MM.1S (cell line): ENCODE results near the gene BTRC.
A peak's percentile ranks its signal among the peaks of the same experiment; 100 is the strongest.

ENCODE experiments used
- DNase-seq: peaks from one replicate; pipeline ENCODE4 v3.0.0-alpha.2; 2015
- H2AFZ ChIP-seq: fragments of 300-600 bp; sonication (generic); 2 replicates; pipeline ENCODE4 v1.6.0; 2016; ENCODE audit warnings: antibody characterized with exemption, low read length
- H3F3A ChIP-seq: fragments of 300-600 bp; sonication (generic); 2 replicates; pipeline ENCODE4 v1.6.1; 2016; ENCODE audit warnings: mild to moderate bottlenecking, antibody characterized with exemption, low read length, moderate library complexity, mixed read lengths; ENCODE audit not compliant: insufficient read depth
- H3K27ac ChIP-seq: fragments of 300-600 bp; sonication (generic); 2 replicates; pipeline ENCODE4 v1.5.1; 2016; ENCODE audit warnings: mild to moderate bottlenecking, low read length
- H3K27me3 ChIP-seq: fragments of 300-600 bp; sonication (generic); replicated peaks from 2 replicates; pipeline ENCODE4 v1.6.0; 2016; ENCODE audit warnings: low read length; ENCODE audit not compliant: insufficient read depth
- H3K36me3 ChIP-seq: fragments of 300-600 bp; sonication (generic); replicated peaks from 2 replicates; pipeline ENCODE4 v1.6.1; 2016; ENCODE audit warnings: mild to moderate bottlenecking, low read length, mixed read lengths; ENCODE audit not compliant: insufficient read depth
- H3K4me1 ChIP-seq: fragments of 300-600 bp; sonication (generic); 2 replicates; pipeline ENCODE4 v1.6.1; 2016; ENCODE audit warnings: low read length, mixed read lengths
- H3K4me2 ChIP-seq: fragments of 300-600 bp; sonication (generic); 2 replicates; pipeline ENCODE4 v1.6.0; 2016; ENCODE audit warnings: low read depth, low read length
- H3K4me3 ChIP-seq: fragments of 300-600 bp; sonication (generic); 2 replicates; pipeline ENCODE4 v1.5.1; 2016; ENCODE audit warnings: low read length, mixed read lengths
- H3K79me2 ChIP-seq: fragments of 300-600 bp; sonication (generic); 2 replicates; pipeline ENCODE4 v1.6.1; 2016; ENCODE audit warnings: mixed run types, low read length, mixed read lengths
- H3K9ac ChIP-seq: fragments of 300-600 bp; sonication (generic); 2 replicates; pipeline ENCODE4 v1.6.1; 2016; ENCODE audit warnings: low read length, mixed read lengths
- H3K9me2 ChIP-seq: fragments of 300-600 bp; sonication (generic); replicated peaks from 2 replicates; pipeline ENCODE4 v1.6.1; 2016; ENCODE audit warnings: mild to moderate bottlenecking, low read length, mixed read lengths; ENCODE audit not compliant: insufficient read depth
- H3K9me3 ChIP-seq: fragments of 300-600 bp; sonication (generic); replicated peaks from 2 replicates; pipeline ENCODE4 v1.6.1; 2016; ENCODE audit warnings: mild to moderate bottlenecking, low read length, mixed read lengths; ENCODE audit not compliant: insufficient read depth
- H4K20me1 ChIP-seq: fragments of 300-600 bp; sonication (generic); 2 replicates; pipeline ENCODE4 v1.6.1; 2016; ENCODE audit warnings: mild to moderate bottlenecking, low read length, moderate library complexity, mixed read lengths; ENCODE audit not compliant: insufficient read depth
- EZH2 ChIP-seq: fragments of 300-600 bp; sonication (generic); optimal IDR thresholded peaks from 2 replicates; pipeline ENCODE3; 2017; ENCODE audit warnings: low read depth, mild to moderate bottlenecking, antibody characterized with exemption, low read length, mixed read lengths
- EZH2phosphoT487 ChIP-seq: fragments of 300-600 bp; sonication (generic); IDR thresholded peaks from 2 replicates; pipeline ENCODE4 v1.6.1; 2018; ENCODE audit warnings: antibody characterized with exemption, low read length
- TF ChIP-seq, protein P1 (sequence below): fragments of 300-600 bp; sonication (generic); IDR thresholded peaks from 2 replicates; pipeline ENCODE4 v1.5.1; 2016; ENCODE audit warnings: antibody characterized with exemption, low read length, mixed read lengths

Gene BTRC

DNA sequence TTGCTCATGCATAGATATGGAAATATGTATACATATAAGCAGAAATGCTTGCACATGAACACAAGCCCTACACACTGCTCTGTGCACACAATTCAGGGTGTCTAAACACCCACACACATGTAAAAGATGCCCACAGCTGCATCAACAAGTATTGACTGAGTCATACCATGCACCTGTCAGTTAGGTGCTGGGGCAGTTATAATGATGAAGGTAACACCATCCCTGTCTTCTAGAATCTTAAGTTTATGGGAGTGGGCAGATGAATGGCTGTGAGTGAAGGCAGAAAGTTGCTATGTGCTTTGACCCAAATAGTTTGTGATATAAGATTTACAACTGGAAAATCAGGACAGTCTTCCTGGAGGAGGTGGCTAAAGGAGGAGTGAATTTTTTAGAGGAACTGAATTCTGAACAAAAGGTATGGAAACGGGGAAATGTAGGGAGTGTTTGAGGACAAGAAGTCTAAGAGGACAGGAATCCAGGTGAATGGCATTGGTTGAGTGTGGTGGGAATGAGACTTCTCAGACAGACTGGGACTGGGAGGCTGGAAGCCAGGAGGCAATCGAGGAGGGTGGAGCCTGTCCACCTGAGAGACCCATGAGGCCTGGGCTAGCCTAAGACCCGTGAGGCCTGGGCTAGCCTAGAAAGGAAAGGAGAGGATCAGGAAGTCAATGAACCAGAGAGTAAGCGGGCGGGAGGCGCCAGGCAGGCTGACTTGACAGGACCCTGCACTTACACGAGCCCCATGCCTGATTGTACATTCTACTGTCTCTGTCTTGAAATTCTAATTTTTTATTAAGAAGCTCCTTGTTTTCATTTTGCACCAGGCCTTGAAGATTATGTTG, 213.4 kb downstream of the BTRC start:
- Histone ChIP-seq H3K4me2 (no peak overlapping the region), H3K4me1 (no peaks in the 10 kb centered on the region), H3K4me3 (no peak overlapping the region), H3F3A (no peaks in the 10 kb centered on the region), H3K9me3 (no peaks in the 10 kb centered on the region), H3K79me2 (no peaks in the 10 kb centered on the region), H3K27me3 (peaks cover 3% of the 10 kb centered on the region; the same call in 1 of the 2 replicates), H3K9ac (no peak overlapping the region), H3K9me2 (no peaks in the 10 kb centered on the region), H3K36me3 (no peaks in the 10 kb centered on the region), H4K20me1 (no peaks in the 10 kb centered on the region), H2AFZ (no peak overlapping the region), H3K27ac (no peak overlapping the region)
- no peak for DNase-seq
- no peak for TF ChIP-seq EZH2
- TF ChIP-seq EZH2phosphoT487, result no peak
- TF ChIP-seq, protein P1, sequence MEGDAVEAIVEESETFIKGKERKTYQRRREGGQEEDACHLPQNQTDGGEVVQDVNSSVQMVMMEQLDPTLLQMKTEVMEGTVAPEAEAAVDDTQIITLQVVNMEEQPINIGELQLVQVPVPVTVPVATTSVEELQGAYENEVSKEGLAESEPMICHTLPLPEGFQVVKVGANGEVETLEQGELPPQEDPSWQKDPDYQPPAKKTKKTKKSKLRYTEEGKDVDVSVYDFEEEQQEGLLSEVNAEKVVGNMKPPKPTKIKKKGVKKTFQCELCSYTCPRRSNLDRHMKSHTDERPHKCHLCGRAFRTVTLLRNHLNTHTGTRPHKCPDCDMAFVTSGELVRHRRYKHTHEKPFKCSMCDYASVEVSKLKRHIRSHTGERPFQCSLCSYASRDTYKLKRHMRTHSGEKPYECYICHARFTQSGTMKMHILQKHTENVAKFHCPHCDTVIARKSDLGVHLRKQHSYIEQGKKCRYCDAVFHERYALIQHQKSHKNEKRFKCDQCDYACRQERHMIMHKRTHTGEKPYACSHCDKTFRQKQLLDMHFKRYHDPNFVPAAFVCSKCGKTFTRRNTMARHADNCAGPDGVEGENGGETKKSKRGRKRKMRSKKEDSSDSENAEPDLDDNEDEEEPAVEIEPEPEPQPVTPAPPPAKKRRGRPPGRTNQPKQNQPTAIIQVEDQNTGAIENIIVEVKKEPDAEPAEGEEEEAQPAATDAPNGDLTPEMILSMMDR, result no peak

DNA sequence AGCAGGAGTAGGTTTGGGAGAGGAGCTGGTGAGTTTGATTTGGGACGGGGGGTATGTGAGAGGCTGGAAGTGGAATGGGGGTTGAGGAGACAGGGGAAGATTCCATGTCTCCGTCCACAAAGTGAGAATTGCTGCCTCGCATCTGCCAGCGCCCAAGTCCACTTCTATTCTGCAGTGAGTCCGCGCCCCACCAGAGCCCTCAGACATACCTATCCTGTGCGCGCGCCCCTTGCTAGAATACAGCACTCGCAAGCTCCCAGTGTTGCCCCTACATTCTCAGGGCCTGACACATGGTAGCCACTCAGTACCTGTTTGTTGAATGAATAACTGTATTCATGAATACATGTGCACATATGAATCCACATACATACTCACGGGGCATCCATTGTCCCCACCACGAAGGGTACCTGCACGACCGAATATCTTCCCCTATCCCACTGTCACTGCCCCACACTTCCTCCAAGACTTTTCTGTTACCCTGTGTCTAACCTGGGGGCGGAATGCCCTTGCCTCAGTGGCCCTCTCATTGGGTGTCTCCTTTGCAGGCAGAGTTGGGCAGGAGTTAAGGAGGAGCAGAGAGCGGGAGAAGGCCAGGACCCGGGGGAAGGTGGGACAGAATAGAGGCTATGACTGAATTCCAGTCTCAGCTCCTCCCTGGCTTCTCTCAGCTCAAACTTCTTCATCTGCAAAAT, 214.2 kb downstream of the BTRC start:
- Histone ChIP-seq H3K4me1 (no peaks in the 10 kb centered on the region), H4K20me1 (no peaks in the 10 kb centered on the region), H3K9me3 (no peaks in the 10 kb centered on the region), H3K27me3 (peaks cover 3% of the 10 kb centered on the region; the same call in 1 of the 2 replicates), H3K4me2 (no peak overlapping the region), H3K79me2 (no peaks in the 10 kb centered on the region), H3K27ac (no peak overlapping the region), H3K36me3 (no peaks in the 10 kb centered on the region), H2AFZ (no peak overlapping the region), H3F3A (no peaks in the 10 kb centered on the region), H3K9ac (no peak overlapping the region), H3K4me3 (no peak overlapping the region), H3K9me2 (no peaks in the 10 kb centered on the region)
- TF ChIP-seq EZH2phosphoT487, result no peak
- TF ChIP-seq, protein P1, result no peak
- no peak for TF ChIP-seq EZH2
- DNase-seq, result no peak

DNA sequence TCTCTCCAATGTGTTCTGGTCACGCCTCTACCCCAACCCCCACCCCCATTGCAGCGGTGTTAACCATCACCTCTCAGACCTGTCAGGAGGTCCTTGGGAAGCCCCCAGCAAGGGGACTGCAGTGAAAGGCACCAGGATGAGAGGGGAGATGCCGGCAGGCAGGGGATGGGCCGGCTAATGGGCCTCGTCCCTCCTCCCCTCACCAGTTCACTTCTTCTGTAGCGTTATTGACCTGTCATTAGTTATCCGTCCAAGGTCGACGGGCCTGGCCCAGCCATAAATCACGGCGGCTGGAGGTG, 215.3 kb downstream of the BTRC start:
- no peak for TF ChIP-seq EZH2
- TF ChIP-seq, protein P1, result no peak
- TF ChIP-seq EZH2phosphoT487, result no peak
- Histone ChIP-seq H3K9me3 (no peaks in the 10 kb centered on the region), H4K20me1 (no peaks in the 10 kb centered on the region), H3K79me2 (no peaks in the 10 kb centered on the region), H3K9ac (no peak overlapping the region), H2AFZ (0 out of 2 replicates have a peak overlapping the region, but pooled peaks have one; percentile 99), H3K9me2 (no peaks in the 10 kb centered on the region), H3K27me3 (peaks cover 3% of the 10 kb centered on the region; the same call in 1 of the 2 replicates), H3K36me3 (no peaks in the 10 kb centered on the region), H3K4me1 (no peaks in the 10 kb centered on the region), H3F3A (no peaks in the 10 kb centered on the region), H3K4me2 (peak overlapping the region; percentile 99; the same call in 1 of the 2 replicates), H3K27ac (no peak overlapping the region), H3K4me3 (no peak overlapping the region)
- no peak for DNase-seq
